NB4 (cell line): ENCODE results near the gene PJVK.

Experiments
- DNase-seq: peaks from one replicate; pipeline ENCODE4 v3.0.0; 2010; ENCODE audit warnings: low read depth
- H3K4me3 ChIP-seq: one replicate; pipeline ENCODE4 v1.5.1; 2011; ENCODE audit warnings: mild to moderate bottlenecking, low read depth, low read length, moderate library complexity
- CTCF ChIP-seq: IDR thresholded peaks from one replicate; pipeline ENCODE4 v1.5.1; 2012; ENCODE audit warnings: low read depth, low read length
- MAX ChIP-seq: IDR thresholded peaks from 2 replicates; pipeline ENCODE4 v1.6.1; 2011; ENCODE audit warnings: low read depth, low read length
- MYC ChIP-seq: IDR thresholded peaks from 2 replicates; pipeline ENCODE4 v1.6.1; 2011; ENCODE audit warnings: low read depth, low read length
- POLR2A ChIP-seq: IDR thresholded peaks from 2 replicates; pipeline ENCODE4 v1.6.1; 2011; ENCODE audit warnings: mild to moderate bottlenecking; ENCODE audit not compliant: insufficient read length; ENCODE audit errors: extremely low read depth

Gene PJVK, protein sequence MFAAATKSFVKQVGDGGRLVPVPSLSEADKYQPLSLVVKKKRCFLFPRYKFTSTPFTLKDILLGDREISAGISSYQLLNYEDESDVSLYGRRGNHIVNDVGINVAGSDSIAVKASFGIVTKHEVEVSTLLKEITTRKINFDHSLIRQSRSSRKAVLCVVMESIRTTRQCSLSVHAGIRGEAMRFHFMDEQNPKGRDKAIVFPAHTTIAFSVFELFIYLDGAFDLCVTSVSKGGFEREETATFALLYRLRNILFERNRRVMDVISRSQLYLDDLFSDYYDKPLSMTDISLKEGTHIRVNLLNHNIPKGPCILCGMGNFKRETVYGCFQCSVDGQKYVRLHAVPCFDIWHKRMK

GRCh38 chr2:178450774-178451525 lies at the start of gene PJVK, which contains the start of gene PRKRA:
PJVK (plus strand) TSS chr2:178451378; CDS start chr2:178453410, 2,032 bp downstream.
PRKRA (minus strand) TSS chr2:178451175; CDS start chr2:178451030, 145 bp downstream.
- H3K4me3 ChIP-seq, result peak within 1 kb of the TSS; percentile 83
- DNase-seq, result peak; percentile 99
- peak; percentile 13; the same call in 1 of the 2 replicates for TF ChIP-seq MAX
- peak; percentile 51 for TF ChIP-seq MYC
- TF ChIP-seq POLR2A, result peak; percentile 75
- no peak for TF ChIP-seq CTCF

DNA sequence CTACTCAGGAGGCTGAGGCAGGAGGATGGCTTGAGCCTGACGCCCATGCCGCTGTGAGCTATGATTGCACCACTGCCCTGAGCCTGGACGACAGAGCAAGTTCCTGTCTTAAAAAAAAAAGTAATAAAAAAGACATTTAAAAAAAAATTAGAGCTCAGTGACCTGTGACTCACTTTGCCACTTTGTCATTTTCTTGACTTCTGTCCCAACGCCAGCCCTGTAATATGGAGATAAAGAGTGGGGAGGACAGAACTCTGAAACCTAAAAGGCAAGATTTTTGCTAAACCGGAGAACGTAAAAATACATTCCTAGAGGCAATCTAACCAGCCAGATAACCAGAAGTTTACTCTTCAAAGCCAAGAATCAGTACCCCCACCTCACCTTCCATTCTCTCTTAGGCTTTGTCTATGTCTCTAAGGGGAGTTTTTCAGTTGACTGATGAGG lies 49.2 kb upstream of the PJVK start:
- TF ChIP-seq MAX (no peak), CTCF (no peak), MYC (no peak)
- no peak overlapping the region for H3K4me3 ChIP-seq
- peak; percentile 26 for DNase-seq

- peak; percentile 16 for DNase-seq
- no peak overlapping the region for H3K4me3 ChIP-seq
These were observed 47.4 kb upstream of the PJVK start for GRCh38 chr2:178403671-178404306.

GRCh38 chr2:178404368-178404767 lies 46.8 kb upstream of the PJVK start:
- H3K4me3 ChIP-seq, result no peak overlapping the region
- peak; percentile 63; the same call in 1 of the 2 replicates for TF ChIP-seq MYC
- TF ChIP-seq MAX, result peak; percentile 56; the same call in 1 of the 2 replicates
- no peak for TF ChIP-seq CTCF
- peak; percentile 88 for DNase-seq

More at GRCh38 chr2:178403671-178404306, 47.4 kb upstream of the PJVK start:
- TF ChIP-seq MAX (no peak), CTCF (no peak), POLR2A (no peak)

DNA sequence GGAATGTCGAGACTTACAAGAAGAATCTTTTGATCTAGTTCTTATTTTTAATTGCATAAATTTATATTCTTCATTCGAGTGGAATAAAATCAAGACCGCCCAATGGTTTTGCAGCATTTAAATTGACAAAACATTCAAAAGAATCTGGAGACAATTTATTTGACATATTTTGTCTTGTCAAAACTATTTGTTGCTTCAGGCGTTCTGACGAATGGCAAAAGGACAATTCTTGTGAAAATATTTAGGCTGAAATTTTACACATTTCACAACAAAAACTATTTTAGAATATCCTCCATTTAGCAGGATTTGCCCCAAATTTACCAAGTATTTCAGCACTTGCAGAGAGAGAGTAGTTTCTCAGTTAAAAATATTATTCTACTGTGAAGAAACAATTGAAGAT lies 41.9 kb upstream of the PJVK start:
- no peak for DNase-seq
- no peak overlapping the region for H3K4me3 ChIP-seq
- no peak for TF ChIP-seq MAX
- TF ChIP-seq POLR2A, result no peak
- no peak for TF ChIP-seq MYC
- TF ChIP-seq CTCF, result no peak
